ENCODE measurements around the gene EPS8L2. TPM values are rescaled to one million over a fixed set of nuclear protein-coding genes. Genes with fewer than 3 reads are reported as not detected.
A peak's percentile ranks its signal among the peaks of the same experiment; 100 is the strongest.

Gene EPS8L2
- total and polyA plus RNA-seq, 2 of the 4 experiments (the other 2 are of a cell fraction): 17.2 to 39.4 TPM

DNA sequence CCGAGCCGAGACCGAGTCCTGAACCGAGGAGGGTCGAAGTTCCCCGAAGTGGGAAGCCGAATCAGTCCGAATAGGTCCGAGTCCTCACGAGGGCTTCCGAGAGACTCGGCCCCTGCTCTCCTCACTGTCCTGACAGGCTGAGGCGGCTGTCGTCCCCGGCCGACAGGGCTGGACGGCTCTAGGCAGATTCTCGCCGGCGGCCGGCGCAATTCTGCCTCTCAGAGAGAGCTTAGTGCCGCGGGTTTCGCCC lies 10.8 kb upstream of the EPS8L2 start:
- Histone ChIP-seq H4K20me1 (ENCODE audit: insufficient read depth, low read length) (peaks cover 43% of the 10 kb centered on the region), H2BK5ac (ENCODE audit: low read depth, low read length, poor library complexity, severe bottlenecking) (peak overlapping the region; percentile 100), H2BK120ac (ENCODE audit: low read depth, low read length) (peak overlapping the region; percentile 97), H3K4me3 (ENCODE audit: insufficient read depth, low read depth, low read length) (peak overlapping the region; percentile 90), H3K14ac (replicated peaks; ENCODE audit: low read depth, low read length) (peak overlapping the region; percentile 99), H3K9ac (ENCODE audit: low read depth, low read length) (peak overlapping the region; percentile 98), H3K9me1 (ENCODE audit: insufficient read depth, low read length) (peaks cover 29% of the 10 kb centered on the region), H2AFZ (replicated peaks; ENCODE audit: low read length, poor library complexity) (peak overlapping the region; percentile 99), H3K4me1 (ENCODE audit: control insufficient read depth, insufficient read depth, low read length) (peaks cover 36% of the 10 kb centered on the region), H4K8ac (ENCODE audit: low read depth in 2 of 2, low read length in 2 of 2) (peak overlapping the region; percentile 72 to 97), H4K5ac (ENCODE audit: low read depth, low read length) (peak overlapping the region; percentile 92), H3K79me1 (ENCODE audit: low read depth in 1 of 2, low read length in 2 of 2) (peaks cover 27 to 68% of the 10 kb centered on the region in 2 experiments), H3K56ac (ENCODE audit: extremely low read depth, insufficient read depth, low read length) (peak overlapping the region; percentile 99), H3K18ac (ENCODE audit: low read depth, low read length) (peak overlapping the region; percentile 96), H4K91ac (ENCODE audit: insufficient read depth, low read depth, low read length) (peak overlapping the region; percentile 91), H3K36me3 (ENCODE audit: control insufficient read depth, insufficient read depth, low read length) (peaks cover 5% of the 10 kb centered on the region; the same call in 1 of the 2 replicates), H2AK9ac (replicated peaks; ENCODE audit: low read depth, low read length, poor library complexity) (peak overlapping the region; percentile 95), H2BK15ac (ENCODE audit: low read depth, low read length) (no peak overlapping the region; the same call in 2 of the 3 replicates), H3K23ac (ENCODE audit: low read depth, low read length) (peak overlapping the region; percentile 97), H3K9me3 (ENCODE audit: control insufficient read depth, insufficient read depth, low read length) (no peaks in the 10 kb centered on the region), H3K4ac (ENCODE audit: low read depth, low read length) (peak overlapping the region; percentile 99), H3K4me2 (ENCODE audit: low read depth, low read length) (peak overlapping the region; percentile 66), H2BK20ac (ENCODE audit: low read depth, low read length) (peak overlapping the region; percentile 80; the same call in 1 of the 2 replicates), H2AK5ac (ENCODE audit: low read depth, low read length) (no peak overlapping the region), H3K27ac (ENCODE audit: insufficient read depth, low read length) (peak overlapping the region; percentile 99), H3K27me3 (ENCODE audit: control insufficient read depth, insufficient read depth, low read length) (no peaks in the 10 kb centered on the region)
- DNase-seq (no peak), ATAC-seq (ENCODE audit: low read depth) (no peak)
- in situ Hi-C loops (cut with MboI; ENCODE audit: low sequenced_read_pairs) (no loop called here), dilution Hi-C loops (cut with HindIII; ENCODE audit: low sequenced_read_pairs, unreplicated experiment) (no loop called here), intact Hi-C loops (cut with micrococcal nuclease) (loop anchor here (1.0 kb wide), 2 partner anchors 28 to 51 kb away; no protein-coding TSS in a partner anchor)
- no TSS peak for BruUV-seq (replicated peaks)
- TF ChIP-seq CHD1 (IDR thresholded peaks at IDR 0.05; ENCODE audit: low read depth, low read length) (no peak), MXI1 (IDR thresholded peaks at IDR 0.05; ENCODE audit: borderline replicate concordance, low read depth, low read length) (no peak), POLR2A (IDR thresholded peaks at IDR 0.05; ENCODE audit: low read depth, low read length) (no peak), RCOR1 (IDR thresholded peaks at IDR 0.05; ENCODE audit: insufficient replicate concordance, low read length) (no peak), CTCF (conservative IDR thresholded peaks at IDR 0.05; ENCODE audit: low read depth, low read length) (no peak), NFE2L2 (IDR thresholded peaks at IDR 0.05; ENCODE audit: low read depth, low read length) (no peak), MAFK (IDR thresholded peaks at IDR 0.05; ENCODE audit: low read depth, low read length) (no peak), CEBPB (IDR thresholded peaks at IDR 0.05; ENCODE audit: low read depth, low read length) (no peak), MAZ (IDR thresholded peaks at IDR 0.05; ENCODE audit: borderline replicate concordance, low read depth, low read length) (no peak), RAD21 (IDR thresholded peaks at IDR 0.05; ENCODE audit: low read length) (no peak), FOS (IDR thresholded peaks at IDR 0.05; ENCODE audit: low read depth, low read length) (no peak), RFX5 (IDR thresholded peaks at IDR 0.05; ENCODE audit: low read depth, low read length) (no peak), BHLHE40 (IDR thresholded peaks at IDR 0.05; ENCODE audit: low read depth, low read length) (no peak), SMC3 (IDR thresholded peaks at IDR 0.05; ENCODE audit: low read depth, low read length) (no peak)
- TF ChIP-seq, protein P1, sequence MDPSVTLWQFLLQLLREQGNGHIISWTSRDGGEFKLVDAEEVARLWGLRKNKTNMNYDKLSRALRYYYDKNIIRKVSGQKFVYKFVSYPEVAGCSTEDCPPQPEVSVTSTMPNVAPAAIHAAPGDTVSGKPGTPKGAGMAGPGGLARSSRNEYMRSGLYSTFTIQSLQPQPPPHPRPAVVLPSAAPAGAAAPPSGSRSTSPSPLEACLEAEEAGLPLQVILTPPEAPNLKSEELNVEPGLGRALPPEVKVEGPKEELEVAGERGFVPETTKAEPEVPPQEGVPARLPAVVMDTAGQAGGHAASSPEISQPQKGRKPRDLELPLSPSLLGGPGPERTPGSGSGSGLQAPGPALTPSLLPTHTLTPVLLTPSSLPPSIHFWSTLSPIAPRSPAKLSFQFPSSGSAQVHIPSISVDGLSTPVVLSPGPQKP (IDR thresholded peaks at IDR 0.05; ENCODE audit: borderline replicate concordance, low read depth, low read length): no peak
- TF ChIP-seq, protein P2, sequence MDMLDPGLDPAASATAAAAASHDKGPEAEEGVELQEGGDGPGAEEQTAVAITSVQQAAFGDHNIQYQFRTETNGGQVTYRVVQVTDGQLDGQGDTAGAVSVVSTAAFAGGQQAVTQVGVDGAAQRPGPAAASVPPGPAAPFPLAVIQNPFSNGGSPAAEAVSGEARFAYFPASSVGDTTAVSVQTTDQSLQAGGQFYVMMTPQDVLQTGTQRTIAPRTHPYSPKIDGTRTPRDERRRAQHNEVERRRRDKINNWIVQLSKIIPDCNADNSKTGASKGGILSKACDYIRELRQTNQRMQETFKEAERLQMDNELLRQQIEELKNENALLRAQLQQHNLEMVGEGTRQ (IDR thresholded peaks at IDR 0.05; ENCODE audit: low read depth, low read length): no peak
- ChIA-PET CTCF (no interaction called here), POLR2A (ENCODE audit: unreplicated experiment) (no interaction called here)
- WGBS, 2 experiments (ENCODE audit: extremely low coverage in 2 of 2, insufficient read length in 1 of 2): 0% methylated on average over 13 of the region's 25 CpGs; no CpG with 5 or more reads in 1 of the 2 experiments
